Astrocyte (in vitro differentiated cells and primary cell): Measurements from ENCODE around the gene SH3GL3. TPM values are rescaled to one million over a fixed set of nuclear protein-coding genes. Genes with fewer than 3 reads are reported as not detected.

Experiments used
- DNase-seq: peaks from one replicate; pipeline ENCODE4 v3.0.0-alpha.2; 2010; ENCODE audit warnings: low read depth
- FAIRE-seq: peaks from 2 replicates; lab custom pipeline; 2011; peaks lifted over from hg19 to GRCh38; lab: Jason Lieb, UNC
- H2AFZ ChIP-seq: 2 replicates; pipeline ENCODE4 v1.6.0; 2012; ENCODE audit warnings: low read depth, low read length, inconsistent platforms
- H3K27ac ChIP-seq: 2 replicates; pipeline ENCODE4 v1.5.1; 2011; ENCODE audit warnings: low read depth, low read length, inconsistent platforms
- H3K27me3 ChIP-seq: 2 replicates; pipeline ENCODE4 v1.6.0; 2011; ENCODE audit warnings: low read length, inconsistent platforms; ENCODE audit not compliant: insufficient read depth
- H3K36me3 ChIP-seq: 2 replicates; pipeline ENCODE4 v1.5.1; 2011; ENCODE audit warnings: low read length, inconsistent platforms; ENCODE audit not compliant: insufficient read depth
- H3K4me1 ChIP-seq: 2 replicates; pipeline ENCODE4 v1.5.1; 2011; ENCODE audit warnings: low read length, inconsistent platforms; ENCODE audit not compliant: insufficient read depth
- H3K4me2 ChIP-seq: 2 replicates; pipeline ENCODE4 v1.6.0; 2012; ENCODE audit warnings: low read length, inconsistent platforms
- H3K4me3 ChIP-seq: 2 replicates; pipeline ENCODE4 v1.5.1; 2011; ENCODE audit warnings: low read depth, mild to moderate bottlenecking, low read length, inconsistent platforms; ENCODE audit not compliant: insufficient read depth
- H3K79me2 ChIP-seq: 2 replicates; pipeline ENCODE4 v1.6.0; 2012; ENCODE audit warnings: mild to moderate bottlenecking, low read length, inconsistent platforms; ENCODE audit not compliant: insufficient read depth
- H3K9ac ChIP-seq: 2 replicates; pipeline ENCODE4 v1.6.0; 2012; ENCODE audit warnings: mild to moderate bottlenecking, low read length, inconsistent platforms
- H3K9me3 ChIP-seq: 2 replicates; pipeline ENCODE4 v1.5.1; 2012; ENCODE audit warnings: low read depth, mild to moderate bottlenecking, low read length, inconsistent platforms; ENCODE audit not compliant: insufficient read depth
- H4K20me1 ChIP-seq: 2 replicates; pipeline ENCODE4 v1.6.0; 2012; ENCODE audit warnings: low read length, inconsistent platforms; ENCODE audit not compliant: insufficient read depth
- H3K27ac Mint-ChIP-seq: one replicate; pipeline ENCODE4 v1.8.0; 2021; ENCODE audit warnings: mild to moderate bottlenecking, mixed read lengths; ENCODE audit not compliant: unreplicated experiment
- H3K27me3 Mint-ChIP-seq: one replicate; pipeline ENCODE4 v1.8.0; 2021; ENCODE audit warnings: low read depth, mixed read lengths; ENCODE audit not compliant: unreplicated experiment
- H3K36me3 Mint-ChIP-seq: one replicate; pipeline ENCODE4 v1.8.0; 2021; ENCODE audit warnings: low read depth, mixed read lengths; ENCODE audit not compliant: unreplicated experiment
- H3K4me1 Mint-ChIP-seq: one replicate; pipeline ENCODE4 v1.8.0; 2021; ENCODE audit warnings: low read depth, mixed read lengths; ENCODE audit not compliant: unreplicated experiment
- H3K4me3 Mint-ChIP-seq: one replicate; pipeline ENCODE4 v1.8.0; 2021; ENCODE audit warnings: mild to moderate bottlenecking, moderate library complexity, mixed read lengths; ENCODE audit not compliant: unreplicated experiment
- H3K9me3 Mint-ChIP-seq: one replicate; pipeline ENCODE4 v1.8.0; 2021; ENCODE audit warnings: mild to moderate bottlenecking, mixed read lengths; ENCODE audit not compliant: unreplicated experiment
- CTCF ChIP-seq: IDR thresholded peaks from 2 replicates; pipeline ENCODE4 v1.5.1; 2011; ENCODE audit warnings: low read depth, mild to moderate bottlenecking, inconsistent platforms, low read length, moderate library complexity; ENCODE audit not compliant: insufficient read depth
- EZH2 ChIP-seq: IDR thresholded peaks from 2 replicates; pipeline ENCODE4 v1.6.1; 2012; ENCODE audit warnings: mild to moderate bottlenecking, low read length, inconsistent platforms; ENCODE audit not compliant: insufficient read depth
- total RNA-seq: library from RNA; stranded (reverse); gene quantifications from 2 replicates; pipeline ENCODE4 v1.2.1, GENCODE V29; 2021

The SH3GL3 gene
- total RNA-seq, 1 donor from 2014 or later: 2.7 TPM

- Mint-ChIP-seq H3K27me3 (no peaks in the 10 kb centered on the region), H3K4me3 (no peak overlapping the region), H3K36me3 (no peaks in the 10 kb centered on the region), H3K27ac (no peak overlapping the region), H3K9me3 (peaks cover 5% of the 10 kb centered on the region), H3K4me1 (peaks cover 18% of the 10 kb centered on the region)
- no peaks in the 10 kb centered on the region for H3K27me3 ChIP-seq
- no peaks in the 10 kb centered on the region for H3K79me2 ChIP-seq
- H3K27ac ChIP-seq: no peak overlapping the region
- no peak overlapping the region for H3K4me2 ChIP-seq
- H2AFZ ChIP-seq: no peak overlapping the region
- H3K36me3 ChIP-seq: no peaks in the 10 kb centered on the region
- TF ChIP-seq CTCF (no peak), EZH2 (no peak)
- H3K9ac ChIP-seq: no peak overlapping the region
- H3K9me3 ChIP-seq: no peaks in the 10 kb centered on the region
- DNase-seq: no peak
- FAIRE-seq: no peak
- no peaks in the 10 kb centered on the region for H4K20me1 ChIP-seq
- no peaks in the 10 kb centered on the region for H3K4me1 ChIP-seq
- no peak overlapping the region for H3K4me3 ChIP-seq
Measured at GRCh38 chr15:83430441-83430840, 16.7 kb upstream of the SH3GL3 start.

- no peaks in the 10 kb centered on the region for H3K36me3 ChIP-seq
- no peak overlapping the region for H3K27ac Mint-ChIP-seq
- H3K4me2 ChIP-seq: no peak overlapping the region
- H3K4me3 ChIP-seq: no peak overlapping the region
- no peaks in the 10 kb centered on the region for H3K9me3 ChIP-seq
- H3K27me3 ChIP-seq: no peaks in the 10 kb centered on the region
- H3K36me3 Mint-ChIP-seq: no peaks in the 10 kb centered on the region
- H3K4me3 Mint-ChIP-seq: no peak overlapping the region
- H3K4me1 ChIP-seq: no peaks in the 10 kb centered on the region
- no peak for FAIRE-seq
- no peak for DNase-seq
- no peak overlapping the region for H2AFZ ChIP-seq
- no peak overlapping the region for H3K9ac ChIP-seq
- H3K79me2 ChIP-seq: no peaks in the 10 kb centered on the region
- H3K4me1 Mint-ChIP-seq: peaks cover 20% of the 10 kb centered on the region
- H4K20me1 ChIP-seq: no peaks in the 10 kb centered on the region
- no peak overlapping the region for H3K27ac ChIP-seq
- TF ChIP-seq EZH2 (no peak), CTCF (no peak)
- H3K9me3 Mint-ChIP-seq: peaks cover 5% of the 10 kb centered on the region
- no peaks in the 10 kb centered on the region for H3K27me3 Mint-ChIP-seq
Measured at GRCh38 chr15:83431521-83431920, 15.6 kb upstream of the SH3GL3 start.

GRCh38 chr15:83435202-83435601 lies 11.9 kb upstream of the SH3GL3 start:
- Histone ChIP-seq H3K4me2 (no peak overlapping the region), H2AFZ (no peak overlapping the region), H3K9me3 (no peaks in the 10 kb centered on the region), H4K20me1 (no peaks in the 10 kb centered on the region), H3K9ac (no peak overlapping the region), H3K27ac (no peak overlapping the region), H3K79me2 (no peaks in the 10 kb centered on the region), H3K4me3 (no peak overlapping the region), H3K36me3 (no peaks in the 10 kb centered on the region), H3K4me1 (no peaks in the 10 kb centered on the region), H3K27me3 (no peaks in the 10 kb centered on the region)
- Mint-ChIP-seq H3K4me3 (no peak overlapping the region), H3K27ac (no peak overlapping the region), H3K4me1 (peaks cover 20% of the 10 kb centered on the region), H3K36me3 (no peaks in the 10 kb centered on the region), H3K9me3 (no peaks in the 10 kb centered on the region), H3K27me3 (no peaks in the 10 kb centered on the region)
- no peak for FAIRE-seq
- DNase-seq: peak; percentile 66
- TF ChIP-seq EZH2 (no peak), CTCF (no peak)
